OCI-LY7 (cell line): ENCODE data around the gene CARHSP1. TPM values are rescaled to one million over a fixed set of nuclear protein-coding genes. Genes with fewer than 3 reads are reported as not detected.

Experiments used
- BruUV-seq: library from RNA; stranded (reverse); fragments of 400-500 nt; replicated peaks from 2 replicates; lab custom pipeline; 2021; lab: Mats Ljungman, UMichigan
- CTCF ChIA-PET: fragments of 300-600 bp; sonication (Branson Sonifier 250); formaldehyde crosslinking; loops from one replicate; lab custom pipeline; 2022; ENCODE audit warnings: antibody characterized with exemption; ENCODE audit not compliant: unreplicated experiment; lab: Charles Lee
- POLR2A ChIA-PET: fragments of 300-600 bp; sonication (Branson Sonifier 250); formaldehyde crosslinking; loops from one replicate; lab custom pipeline; 2022; ENCODE audit warnings: antibody characterized with exemption; lab: Charles Lee
- DNase-seq: peaks from one replicate; pipeline ENCODE4 v3.0.0-alpha.2; 2015; ENCODE audit warnings: low spot score
- H2AFZ ChIP-seq: fragments of 200-600 bp; sonication (generic), shearing (Covaris generic); 2 replicates; pipeline ENCODE4 v1.6.1; 2014; ENCODE audit warnings: mild to moderate bottlenecking, antibody characterized with exemption, low read length, moderate library complexity
- H3K27ac ChIP-seq: fragments of 200-600 bp; sonication (generic); 2 replicates; pipeline ENCODE4 v1.5.1; 2014; ENCODE audit warnings: mixed run types, low read depth, mild to moderate bottlenecking, moderate library complexity, low read length, inconsistent platforms; ENCODE audit not compliant: poor library complexity, severe bottlenecking
- H3K36me3 ChIP-seq: fragments of 200-600 bp; sonication (generic); 2 replicates; pipeline ENCODE4 v1.6.1; 2014; ENCODE audit warnings: mild to moderate bottlenecking, antibody characterized with exemption, low read length, moderate library complexity, mixed read lengths; ENCODE audit not compliant: insufficient read depth
- H3K4me1 ChIP-seq: fragments of 200-600 bp; sonication (generic); 2 replicates; pipeline ENCODE4 v1.5.1; 2014; ENCODE audit warnings: mild to moderate bottlenecking, low read length; ENCODE audit not compliant: insufficient read depth, poor library complexity, severe bottlenecking
- H3K4me2 ChIP-seq: fragments of 200-600 bp; sonication (generic); 2 replicates; pipeline ENCODE4 v1.6.1; 2014; ENCODE audit warnings: mild to moderate bottlenecking, low read length
- H3K4me3 ChIP-seq: fragments of 200-600 bp; sonication (generic); 2 replicates; pipeline ENCODE4 v1.5.1; 2014; ENCODE audit warnings: mild to moderate bottlenecking, low read depth, low read length; ENCODE audit not compliant: poor library complexity, severe bottlenecking
- H3K79me2 ChIP-seq: fragments of 200-600 bp; sonication (generic); 2 replicates; pipeline ENCODE4 v1.6.1; 2016; ENCODE audit warnings: low read depth, mild to moderate bottlenecking, low read length, moderate library complexity, mixed read lengths; ENCODE audit not compliant: insufficient read depth
- H3K9me2 ChIP-seq: fragments of 200-600 bp; sonication (generic); 2 replicates; pipeline ENCODE4 v1.6.1; 2016; ENCODE audit warnings: mild to moderate bottlenecking, low read length, mixed read lengths; ENCODE audit not compliant: insufficient read depth
- H3K9me3 ChIP-seq: fragments of 200-600 bp; sonication (generic); 2 replicates; pipeline ENCODE4 v1.6.1; 2014; ENCODE audit warnings: mild to moderate bottlenecking, mixed run types, low read length, mixed read lengths
- H4K20me1 ChIP-seq: fragments of 200-600 bp; sonication (generic); 2 replicates; pipeline ENCODE4 v1.6.1; 2014; ENCODE audit warnings: mild to moderate bottlenecking, antibody characterized with exemption, low read length, moderate library complexity, mixed read lengths; ENCODE audit not compliant: insufficient read depth
- EZH2phosphoT487 ChIP-seq: fragments of 200-600 bp; sonication (generic); IDR thresholded peaks from 2 replicates; pipeline ENCODE4 v1.6.1; 2018; ENCODE audit warnings: low read depth, borderline replicate concordance, mild to moderate bottlenecking, mixed run types, antibody characterized with exemption, low read length, moderate library complexity, mixed read lengths
- intact Hi-C: fragments of 100-400 bp; cut with micrococcal nuclease; formaldehyde crosslinking; loops from one replicate; pipeline ENCODE4 v1.10.0; 2022; ENCODE audit not compliant: unreplicated experiment
- total RNA-seq, 2 experiments: library from RNA; depleted of rRNA in 1 of 2; stranded (reverse); fragments of >200 nt in 1 of 2; shearing (Covaris generic) in 1 of 2; gene quantifications; 2 replicates each; pipeline ENCODE4 v1.2.3, GENCODE V29; 2014 to 2022
- TF ChIP-seq, protein P1 (sequence below): fragments of 200-600 bp; sonication (generic); conservative IDR thresholded peaks from 2 replicates; pipeline ENCODE4 v1.5.1; 2014; ENCODE audit warnings: mild to moderate bottlenecking, antibody characterized with exemption, low read length, moderate library complexity, mixed read lengths

Gene CARHSP1
- total RNA-seq, 2 experiments from 2014 or later: 156 to 241 TPM

DNA sequence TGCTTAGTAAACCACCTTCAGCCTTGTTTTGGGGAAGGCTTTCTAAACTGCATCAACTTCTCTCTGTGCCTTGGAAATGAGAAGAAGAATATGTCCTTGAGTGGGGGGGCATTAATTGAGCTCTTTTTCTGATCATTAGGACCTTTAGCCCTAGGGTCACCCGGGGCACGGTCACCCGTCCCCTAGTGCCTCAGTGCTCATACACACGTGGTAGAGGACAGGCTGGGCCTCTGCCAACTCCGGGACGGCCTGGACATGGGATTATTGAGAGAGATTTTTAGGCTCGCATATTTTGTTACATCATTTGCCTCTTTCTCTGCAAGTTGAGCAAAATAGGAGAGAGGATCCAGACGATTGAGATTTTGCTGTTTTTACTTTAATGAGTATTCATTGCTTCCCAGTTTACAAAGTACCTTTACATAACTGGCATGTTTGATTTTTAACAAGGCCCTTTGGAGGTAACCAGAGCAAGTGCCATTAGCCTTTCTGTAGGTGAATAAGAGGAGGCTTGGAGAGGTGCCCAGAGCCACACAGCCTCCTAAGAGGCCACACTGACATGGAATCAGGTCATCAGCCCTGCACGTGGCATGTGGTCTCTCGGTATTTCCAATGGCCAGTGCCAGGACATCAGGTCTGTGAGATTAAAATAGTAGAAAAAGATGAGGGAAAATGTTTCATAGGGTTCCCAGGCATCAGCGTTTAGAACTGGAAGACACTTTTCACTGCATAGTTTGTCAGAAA, 60.0 kb downstream of the CARHSP1 start:
- Histone ChIP-seq H3K27ac (no peak overlapping the region), H2AFZ (no peak overlapping the region), H3K4me2 (no peak overlapping the region), H3K9me3 (no peaks in the 10 kb centered on the region), H3K4me1 (no peaks in the 10 kb centered on the region), H3K4me3 (no peak overlapping the region), H3K79me2 (peaks cover 12% of the 10 kb centered on the region; the same call in 1 of the 2 replicates), H3K9me2 (no peaks in the 10 kb centered on the region), H4K20me1 (no peaks in the 10 kb centered on the region), H3K36me3 (peaks cover 100% of the 10 kb centered on the region)
- intact Hi-C loops: no loop called here
- POLR2A ChIA-PET: no interaction called here
- no peak for DNase-seq
- no TSS peak for BruUV-seq
- CTCF ChIA-PET: no interaction called here
- no peak for TF ChIP-seq EZH2phosphoT487

- no peak overlapping the region for H3K4me3 ChIP-seq
- ChIA-PET CTCF (no interaction called here), POLR2A (no interaction called here)
- TSS peak; percentile 1 for BruUV-seq
- no peaks in the 10 kb centered on the region for H4K20me1 ChIP-seq
- H3K27ac ChIP-seq: no peak overlapping the region
- H3K79me2 ChIP-seq: peaks cover 12% of the 10 kb centered on the region; the same call in 1 of the 2 replicates
- H3K4me2 ChIP-seq: no peak overlapping the region
- TF ChIP-seq, protein P1, sequence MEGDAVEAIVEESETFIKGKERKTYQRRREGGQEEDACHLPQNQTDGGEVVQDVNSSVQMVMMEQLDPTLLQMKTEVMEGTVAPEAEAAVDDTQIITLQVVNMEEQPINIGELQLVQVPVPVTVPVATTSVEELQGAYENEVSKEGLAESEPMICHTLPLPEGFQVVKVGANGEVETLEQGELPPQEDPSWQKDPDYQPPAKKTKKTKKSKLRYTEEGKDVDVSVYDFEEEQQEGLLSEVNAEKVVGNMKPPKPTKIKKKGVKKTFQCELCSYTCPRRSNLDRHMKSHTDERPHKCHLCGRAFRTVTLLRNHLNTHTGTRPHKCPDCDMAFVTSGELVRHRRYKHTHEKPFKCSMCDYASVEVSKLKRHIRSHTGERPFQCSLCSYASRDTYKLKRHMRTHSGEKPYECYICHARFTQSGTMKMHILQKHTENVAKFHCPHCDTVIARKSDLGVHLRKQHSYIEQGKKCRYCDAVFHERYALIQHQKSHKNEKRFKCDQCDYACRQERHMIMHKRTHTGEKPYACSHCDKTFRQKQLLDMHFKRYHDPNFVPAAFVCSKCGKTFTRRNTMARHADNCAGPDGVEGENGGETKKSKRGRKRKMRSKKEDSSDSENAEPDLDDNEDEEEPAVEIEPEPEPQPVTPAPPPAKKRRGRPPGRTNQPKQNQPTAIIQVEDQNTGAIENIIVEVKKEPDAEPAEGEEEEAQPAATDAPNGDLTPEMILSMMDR: no peak
- TF ChIP-seq EZH2phosphoT487: no peak
- no peak for DNase-seq
- no peak overlapping the region for H2AFZ ChIP-seq
- no peaks in the 10 kb centered on the region for H3K9me3 ChIP-seq
- no peaks in the 10 kb centered on the region for H3K9me2 ChIP-seq
- H3K4me1 ChIP-seq: no peaks in the 10 kb centered on the region
- H3K36me3 ChIP-seq: peaks cover 98% of the 10 kb centered on the region
- intact Hi-C loops: no loop called here
Observed at GRCh38 chr16:8808009-8808408, 60.8 kb downstream of the CARHSP1 start.

- no peak for DNase-seq
- Histone ChIP-seq H3K4me1 (no peaks in the 10 kb centered on the region), H3K36me3 (peaks cover 98% of the 10 kb centered on the region), H3K4me2 (no peak overlapping the region), H3K9me2 (no peaks in the 10 kb centered on the region), H4K20me1 (no peaks in the 10 kb centered on the region), H3K79me2 (peaks cover 12% of the 10 kb centered on the region; the same call in 1 of the 2 replicates), H3K27ac (no peak overlapping the region), H3K9me3 (no peaks in the 10 kb centered on the region), H2AFZ (no peak overlapping the region), H3K4me3 (no peak overlapping the region)
- intact Hi-C loops: no loop called here
- TF ChIP-seq EZH2phosphoT487: no peak
- TF ChIP-seq, protein P1: no peak
- ChIA-PET CTCF (no interaction called here), POLR2A (interaction anchor here (0.6 kb wide), 1 partner anchor 33 kb away, joined by 3 read pairs; no protein-coding TSS in a partner anchor)
- BruUV-seq: no TSS peak
Observed at GRCh38 chr16:8807189-8807588, 61.6 kb downstream of the CARHSP1 start.
